HG03575 (cell line): ENCODE results near the gene ZNF595.
A peak's percentile ranks its signal among the peaks of the same experiment; 100 is the strongest.
"Not testable (repeated sequence)": the region's sequence is repeated elsewhere in the genome, so short reads cannot be mapped to it uniquely, and the experiment has no call there.

ENCODE experiments used
- ATAC-seq: cut with Tn5 transposase; IDR thresholded peaks from one replicate; pipeline ENCODE4 v1.9.1; 2021; ENCODE audit not compliant: unreplicated experiment, insufficient number of reproducible peaks, low FRiP score; ENCODE audit errors: extremely low read depth

Gene ZNF595

DNA sequence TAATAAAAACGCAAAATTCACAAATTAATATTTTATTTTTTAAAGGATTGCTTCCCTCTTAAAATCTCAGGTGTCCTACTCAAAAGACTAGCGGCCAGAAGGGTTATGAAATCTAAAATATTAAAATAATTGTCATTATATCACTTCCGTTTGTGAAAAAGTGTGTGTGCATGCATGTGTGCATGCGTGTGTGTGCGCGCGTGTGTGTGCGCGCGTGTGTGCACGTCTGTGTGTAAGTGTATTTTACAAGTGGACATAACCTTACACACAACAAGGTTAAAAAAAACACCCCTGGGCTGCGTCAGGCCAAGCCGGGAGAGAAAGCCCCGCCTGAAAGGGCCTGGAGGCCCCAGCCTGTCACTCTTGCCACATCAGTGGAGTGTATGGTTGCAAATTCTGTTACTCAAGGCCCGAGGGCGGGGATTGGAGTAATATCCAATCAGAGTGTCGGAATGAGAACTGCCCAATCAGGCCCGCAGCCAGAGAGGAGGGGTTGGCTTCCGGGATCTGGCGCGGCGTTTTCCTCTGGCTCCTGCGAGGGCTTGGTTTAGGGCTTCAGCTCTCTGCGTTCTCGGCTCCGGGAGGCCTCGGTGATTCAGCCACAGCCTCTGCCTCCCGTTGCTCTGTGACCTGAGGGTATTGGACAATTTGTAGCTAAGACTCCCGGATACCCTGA is at the start of gene ZNF595:
Gene ZNF595, plus strand, starts transcription at position 518 of the 676 bp plus-strand sequence. CDS start 168 bp downstream, outside the sequence.
- not testable (repeated sequence) for ATAC-seq

DNA sequence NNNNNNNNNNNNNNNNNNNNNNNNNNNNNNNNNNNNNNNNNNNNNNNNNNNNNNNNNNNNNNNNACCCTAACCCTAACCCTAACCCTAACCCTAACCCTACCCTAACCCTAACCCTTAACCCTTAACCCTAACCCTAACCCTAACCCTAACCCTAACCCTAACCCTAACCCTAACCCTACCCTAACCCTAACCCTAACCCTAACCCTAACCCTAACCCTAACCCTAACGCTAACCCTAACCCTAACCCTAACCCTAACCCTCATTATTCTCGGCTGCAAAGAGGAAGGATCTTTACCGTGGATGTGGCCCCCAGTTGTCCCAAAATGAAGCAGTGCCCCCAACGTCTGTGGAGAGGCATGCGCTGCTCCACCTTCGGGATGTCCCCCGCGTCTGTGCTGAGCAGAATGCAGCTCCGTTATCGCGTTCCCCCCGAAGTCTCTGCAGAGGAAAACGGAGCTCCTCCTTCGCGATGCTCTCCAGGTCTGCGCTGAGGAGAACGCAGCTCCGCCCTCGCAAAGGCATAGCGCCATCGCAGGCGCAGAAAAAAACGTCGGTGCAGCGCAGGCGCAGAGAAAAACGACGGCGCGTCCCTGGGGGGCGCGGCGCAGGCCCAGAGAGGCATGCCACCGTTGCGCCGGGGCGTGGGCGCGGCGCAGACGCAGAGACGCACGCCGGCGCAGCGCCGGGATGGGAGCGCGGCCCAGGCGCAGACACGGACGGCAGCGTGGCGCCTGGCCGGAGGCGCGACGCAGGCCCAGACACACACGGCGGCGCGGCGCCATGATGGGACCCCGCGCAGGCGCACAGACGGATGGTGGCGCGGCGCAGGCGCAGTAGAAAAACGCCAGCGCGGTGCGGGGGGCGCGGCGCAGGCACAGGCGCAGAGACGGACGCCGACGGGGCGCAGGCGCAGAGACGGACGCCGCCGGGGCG is 42.9 kb upstream of the ZNF595 start:
- ATAC-seq, result not testable (repeated sequence)

GRCh38 chr4:11095-11815 is 41.9 kb upstream of the ZNF595 start:
- not testable (repeated sequence) for ATAC-seq

GRCh38 chr4:11816-12417 is 41.2 kb upstream of the ZNF595 start:
- ATAC-seq, result not testable (repeated sequence)

DNA sequence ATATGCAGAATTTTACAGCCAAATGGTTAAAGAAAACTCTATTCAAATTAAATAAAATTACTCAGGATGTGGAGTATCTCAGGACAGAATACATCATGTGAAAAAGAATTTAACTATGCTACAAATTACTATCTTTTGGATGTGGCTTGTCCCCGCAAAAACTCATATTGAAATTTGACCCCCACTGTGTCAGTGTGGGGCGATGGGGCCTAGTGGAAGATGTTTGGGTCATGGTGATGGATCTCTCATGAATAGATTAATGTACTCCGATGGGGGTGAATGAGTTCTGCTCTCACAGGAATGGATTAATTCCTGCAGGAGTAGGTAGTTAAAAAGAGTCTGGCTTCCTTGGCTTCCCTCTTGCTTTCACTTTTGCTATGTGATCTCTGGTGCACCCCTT is 35.0 kb upstream of the ZNF595 start:
- ATAC-seq, result not testable (repeated sequence)

- not testable (repeated sequence) for ATAC-seq
Observed at GRCh38 chr4:18589-18988, 34.5 kb upstream of the ZNF595 start.

DNA sequence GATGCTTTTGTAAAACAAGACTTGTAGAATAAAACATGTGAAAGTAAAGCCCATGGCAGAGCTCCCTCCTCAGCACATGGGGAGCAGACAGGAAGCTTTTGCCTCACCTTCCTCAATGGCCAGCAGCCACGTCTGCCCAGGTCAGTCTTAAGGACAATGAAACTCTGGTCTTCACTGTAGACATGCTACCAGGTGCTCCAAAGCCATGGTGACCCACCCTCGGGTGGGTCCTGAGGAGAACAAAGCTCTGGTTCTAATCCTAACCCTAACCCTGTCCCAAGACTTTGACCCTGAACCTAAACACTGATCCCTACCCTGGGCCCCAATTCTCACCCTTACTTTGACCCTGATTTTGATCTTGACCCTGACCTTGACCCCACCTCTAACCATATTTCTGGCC is 30.2 kb upstream of the ZNF595 start:
- ATAC-seq, result not testable (repeated sequence)

DNA sequence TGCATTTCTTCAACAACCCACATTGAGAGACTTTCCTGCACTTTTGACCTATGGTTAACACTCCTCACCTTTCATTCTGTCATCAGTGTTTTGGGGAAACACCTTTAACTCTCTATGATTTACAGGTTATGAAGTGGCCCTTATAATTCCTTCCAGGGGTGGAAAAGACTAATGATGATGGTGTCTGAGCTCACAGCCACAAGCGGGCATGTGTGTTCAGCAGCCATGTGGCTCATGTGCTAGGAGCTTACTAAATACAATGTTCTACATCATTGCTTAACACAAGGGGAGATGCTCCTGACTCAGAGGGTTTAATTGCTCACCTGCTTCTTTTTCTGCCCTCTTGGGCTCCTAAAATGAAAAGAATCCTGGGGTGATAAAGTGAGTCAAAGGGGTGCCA is 28.8 kb upstream of the ZNF595 start:
- not testable (repeated sequence) for ATAC-seq

DNA sequence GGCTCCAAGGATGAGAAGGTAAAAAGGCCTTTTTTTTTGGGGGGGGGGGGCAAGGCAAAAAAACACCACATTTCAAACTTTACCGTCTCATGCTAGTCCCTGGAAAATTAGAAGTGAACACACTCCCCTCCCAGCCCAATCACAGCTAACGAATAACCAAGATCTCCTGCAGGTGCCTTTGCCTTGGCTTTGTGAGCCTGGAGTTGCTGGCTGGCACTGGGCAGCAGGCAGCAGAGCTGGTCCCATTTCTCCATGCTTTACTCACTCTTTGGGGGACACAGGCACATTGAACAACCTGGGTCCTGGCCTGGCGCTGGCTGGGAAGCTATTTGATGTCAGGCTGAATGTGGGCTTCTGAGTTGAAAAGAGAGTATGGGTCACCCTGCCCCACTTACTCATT is 25.6 kb upstream of the ZNF595 start:
- ATAC-seq, result not testable (repeated sequence)

GRCh38 chr4:28767-29542 is 24.2 kb upstream of the ZNF595 start:
- ATAC-seq, result not testable (repeated sequence)

DNA sequence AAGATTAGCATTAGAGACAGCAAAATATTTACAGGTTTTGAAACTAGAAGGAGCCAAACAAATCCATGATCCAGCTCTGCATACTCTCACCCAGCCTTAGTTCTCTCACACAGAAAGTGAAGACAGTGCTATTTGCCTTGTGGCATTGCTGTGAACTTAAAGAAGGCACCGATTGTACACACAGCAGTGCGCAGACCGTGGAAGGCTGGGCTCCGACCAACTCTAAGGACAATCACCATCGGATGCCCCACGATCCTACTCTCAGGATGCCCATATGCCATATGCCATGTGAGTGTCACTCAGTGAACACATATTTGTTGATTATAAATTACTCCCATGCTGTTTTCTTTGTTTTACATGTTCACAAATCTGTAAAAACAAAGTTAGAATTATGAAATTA is 19.8 kb upstream of the ZNF595 start:
- not testable (repeated sequence) for ATAC-seq

- ATAC-seq, result not testable (repeated sequence)
Observed at GRCh38 chr4:36559-37415, 16.3 kb upstream of the ZNF595 start.

DNA sequence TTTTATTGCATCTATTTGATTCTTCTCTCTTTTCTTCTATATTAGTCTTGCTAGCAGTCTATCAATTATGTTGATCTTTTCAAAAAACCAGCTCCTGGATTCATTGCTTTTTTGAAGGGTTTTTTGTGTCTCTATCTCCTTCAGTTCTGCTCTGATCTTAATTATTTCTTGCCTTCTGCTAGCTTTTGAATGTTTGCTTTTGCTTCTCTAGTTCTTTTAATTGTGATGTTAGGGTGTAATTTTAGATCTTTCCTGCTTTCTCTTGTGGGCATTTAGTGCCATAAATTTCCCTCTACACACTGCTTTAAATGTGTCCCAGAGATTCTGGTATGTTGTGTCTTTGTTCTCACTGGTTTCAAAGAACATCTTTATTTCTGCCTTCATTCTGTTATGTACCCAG is 14.9 kb upstream of the ZNF595 start:
- not testable (repeated sequence) for ATAC-seq

- ATAC-seq, result not testable (repeated sequence)
Observed at GRCh38 chr4:43375-43774, 9.7 kb upstream of the ZNF595 start.

DNA sequence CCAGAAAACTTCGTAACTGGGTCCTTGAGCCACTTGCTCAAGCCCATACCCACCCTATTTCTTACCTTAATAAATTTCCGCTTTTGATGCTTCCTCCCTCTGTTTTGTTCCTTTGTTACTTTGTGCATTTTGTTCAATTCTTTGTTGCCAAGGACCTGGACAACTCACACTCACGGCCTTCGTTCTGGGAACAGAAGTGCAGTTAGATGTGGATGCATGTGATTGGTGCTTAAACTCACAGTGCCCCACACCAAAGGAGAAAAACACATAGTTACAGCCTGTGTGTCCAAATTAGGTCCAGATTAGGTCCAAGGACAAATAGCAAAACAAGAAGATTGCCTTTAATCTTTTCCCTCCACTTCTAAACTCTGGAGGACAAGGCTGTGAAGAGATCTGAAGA is 1.9 kb upstream of the ZNF595 start:
- not testable (repeated sequence) for ATAC-seq

DNA sequence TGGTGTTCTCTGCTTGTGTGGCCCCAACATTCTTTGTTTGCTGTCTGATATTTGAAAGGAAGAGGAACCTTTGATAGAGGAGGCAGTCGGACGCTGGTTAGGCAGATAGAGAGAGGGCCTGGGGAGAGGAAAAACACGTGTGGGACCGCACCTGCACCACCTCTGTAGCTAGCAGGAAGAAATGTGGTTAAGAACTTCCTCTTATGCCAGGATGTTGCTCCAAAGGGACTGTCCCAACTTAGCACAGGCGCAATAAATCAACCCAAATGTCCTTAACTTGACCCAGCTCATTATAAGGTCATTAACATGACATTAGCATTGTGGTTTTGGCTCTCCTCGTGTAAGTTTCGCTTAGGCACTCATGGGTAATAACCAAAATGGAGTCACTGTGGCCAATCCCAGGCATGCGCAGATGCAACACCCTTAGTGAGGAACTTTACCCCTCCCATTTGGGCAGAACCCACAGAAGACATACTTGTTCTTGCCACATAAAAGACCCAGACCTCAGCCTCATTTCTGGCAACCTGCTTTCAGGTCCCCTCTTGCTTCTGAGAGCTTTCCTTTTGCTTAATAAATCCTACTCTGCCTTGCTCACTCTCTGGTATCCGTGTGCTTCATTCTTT is 1.4 kb upstream of the ZNF595 start:
- ATAC-seq, result peak; percentile 49

- ATAC-seq, result not testable (repeated sequence)
Observed at GRCh38 chr4:53521-53920, 400 bp downstream of the ZNF595 start.
